Gastrocnemius medialis (tissue), 4 donors: ENCODE results near the gene SLC17A2. TPM values are rescaled to one million over a fixed set of nuclear protein-coding genes. Genes with fewer than 3 reads are reported as not detected.

ENCODE experiments used
- ATAC-seq, 2 donors: fragments of 150-250 bp; one replicate each; pipeline ENCODE4 v1.9.1; 2016
- DNase-seq, 2 donors: peaks; one replicate each; pipeline ENCODE4 v3.0.0-alpha.2; 2019
- H3K27ac ChIP-seq, 4 donors: fragments of 200-600 bp; sonication (generic); 1 replicate in 1 of 4; 2 replicates in 3 of 4; pipeline ENCODE4 v1.5.1; 2016 to 2018; ENCODE audit warnings: mild to moderate bottlenecking in 2 of 4, moderate library complexity in 1 of 4
- H3K27me3 ChIP-seq, 3 donors: fragments of 200-600 bp; sonication (generic) in 2 of 3; 1 replicate in 1 of 3; 2 replicates in 2 of 3; pipeline versions ENCODE4 v1.5.1 to v1.6.0; 2016 to 2019; ENCODE audit warnings: mild to moderate bottlenecking in 1 of 3, moderate library complexity in 1 of 3
- H3K36me3 ChIP-seq, 2 donors: fragments of 200-600 bp; sonication (generic) in 1 of 2; one replicate each; pipeline ENCODE4 v1.5.1; 2017 to 2018
- H3K4me1 ChIP-seq, 2 donors: fragments of 200-600 bp; sonication (generic) in 1 of 2; one replicate each; pipeline ENCODE4 v1.5.1; 2016 to 2017; ENCODE audit warnings: mild to moderate bottlenecking in 2 of 2
- H3K4me3 ChIP-seq, 4 donors: fragments of 200-600 bp; sonication (generic) in 3 of 4; 1 replicate in 1 of 4; 2 replicates in 3 of 4; pipeline ENCODE4 v1.5.1; 2016 to 2019; ENCODE audit warnings: mild to moderate bottlenecking in 2 of 4
- H3K9me3 ChIP-seq, 3 donors: fragments of 200-600 bp; sonication (generic) in 2 of 3; 1 replicate in 1 of 3; 2 replicates in 2 of 3; pipeline ENCODE4 v1.5.1; 2016 to 2019
- POLR2A ChIP-seq, 2 donors: fragments of 450-650 bp; IDR thresholded peaks; one replicate each; pipeline ENCODE4 v1.6.1; 2017; ENCODE audit warnings: antibody characterized with exemption in 2 of 2, mild to moderate bottlenecking in 2 of 2, moderate library complexity in 2 of 2
- in situ Hi-C, 4 donors: fragments of 200-750 bp; cut with MboI; loops; one replicate each; pipeline versions ENCODE4 v1.15.0 to v1.8.0; 2017; ENCODE audit warnings: low sequenced_read_pairs in 4 of 4
- intact Hi-C: fragments of 100-400 bp; cut with DNase I; formaldehyde crosslinking; loops from one replicate; pipeline ENCODE4 v1.15.1; 2023; ENCODE audit warnings: low total_unique reads
- total RNA-seq, 4 donors: library from RNA; depleted of rRNA; stranded (reverse); fragments of >200 nt; gene quantifications; one replicate each; pipeline versions ENCODE4 v1.1.0 to v1.2.3, GENCODE V29; 2016
- TF ChIP-seq, protein P1 (sequence below), 5 experiments: fragments of 450-650 bp in 3 of 5; fragments of 200-600 bp in 2 of 5; sonication (generic) in 2 of 5; IDR thresholded peaks in 4 of 5; conservative IDR thresholded peaks in 1 of 5; 1 replicate in 4 of 5; 2 replicates in 1 of 5; pipeline ENCODE4 v1.5.1; 2016 to 2019; ENCODE audit warnings: antibody characterized with exemption in 5 of 5, mild to moderate bottlenecking in 3 of 5, moderate library complexity in 3 of 5

Gene SLC17A2
- total RNA-seq, 4 donors from 2014 or later = 0.11 TPM; not detected in 3

DNA sequence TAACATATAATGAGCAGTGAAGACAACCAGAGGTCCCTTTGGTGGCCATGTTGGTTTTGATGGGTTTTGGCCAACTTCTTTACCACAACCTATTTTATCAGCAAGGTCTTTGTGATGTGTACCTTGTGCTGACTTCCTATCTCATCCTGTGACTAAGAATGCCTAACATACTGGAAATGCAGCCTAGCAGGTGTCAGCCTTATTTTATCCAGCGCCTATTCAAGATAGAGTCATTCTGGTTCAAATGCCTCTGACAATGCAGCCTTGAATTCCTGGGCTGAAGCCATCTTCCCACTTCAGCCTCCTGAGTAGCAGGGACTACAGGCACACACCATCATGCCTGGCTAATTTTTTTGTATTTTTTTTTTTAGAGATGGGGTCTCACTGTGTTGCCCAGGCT is 24.3 kb upstream of the SLC17A2 start:
- no peaks in the 10 kb centered on the region for H3K36me3 ChIP-seq
- intact Hi-C loops (no loop called here), in situ Hi-C loops (no loop called here)
- no peak overlapping the region for H3K27ac ChIP-seq
- H3K27me3 ChIP-seq = no peaks in the 10 kb centered on the region
- H3K4me1 ChIP-seq = no peaks in the 10 kb centered on the region
- no peak for ATAC-seq
- H3K4me3 ChIP-seq = no peak overlapping the region
- H3K9me3 ChIP-seq = no peaks in the 10 kb centered on the region
- no peak for TF ChIP-seq POLR2A (IDR thresholded peaks at IDR 0.05)
- TF ChIP-seq, protein P1, sequence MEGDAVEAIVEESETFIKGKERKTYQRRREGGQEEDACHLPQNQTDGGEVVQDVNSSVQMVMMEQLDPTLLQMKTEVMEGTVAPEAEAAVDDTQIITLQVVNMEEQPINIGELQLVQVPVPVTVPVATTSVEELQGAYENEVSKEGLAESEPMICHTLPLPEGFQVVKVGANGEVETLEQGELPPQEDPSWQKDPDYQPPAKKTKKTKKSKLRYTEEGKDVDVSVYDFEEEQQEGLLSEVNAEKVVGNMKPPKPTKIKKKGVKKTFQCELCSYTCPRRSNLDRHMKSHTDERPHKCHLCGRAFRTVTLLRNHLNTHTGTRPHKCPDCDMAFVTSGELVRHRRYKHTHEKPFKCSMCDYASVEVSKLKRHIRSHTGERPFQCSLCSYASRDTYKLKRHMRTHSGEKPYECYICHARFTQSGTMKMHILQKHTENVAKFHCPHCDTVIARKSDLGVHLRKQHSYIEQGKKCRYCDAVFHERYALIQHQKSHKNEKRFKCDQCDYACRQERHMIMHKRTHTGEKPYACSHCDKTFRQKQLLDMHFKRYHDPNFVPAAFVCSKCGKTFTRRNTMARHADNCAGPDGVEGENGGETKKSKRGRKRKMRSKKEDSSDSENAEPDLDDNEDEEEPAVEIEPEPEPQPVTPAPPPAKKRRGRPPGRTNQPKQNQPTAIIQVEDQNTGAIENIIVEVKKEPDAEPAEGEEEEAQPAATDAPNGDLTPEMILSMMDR (IDR thresholded peaks at IDR 0.05 in 4 of 5, conservative IDR thresholded peaks at IDR 0.05 in 1 of 5) = no peak
- no peak for DNase-seq

DNA sequence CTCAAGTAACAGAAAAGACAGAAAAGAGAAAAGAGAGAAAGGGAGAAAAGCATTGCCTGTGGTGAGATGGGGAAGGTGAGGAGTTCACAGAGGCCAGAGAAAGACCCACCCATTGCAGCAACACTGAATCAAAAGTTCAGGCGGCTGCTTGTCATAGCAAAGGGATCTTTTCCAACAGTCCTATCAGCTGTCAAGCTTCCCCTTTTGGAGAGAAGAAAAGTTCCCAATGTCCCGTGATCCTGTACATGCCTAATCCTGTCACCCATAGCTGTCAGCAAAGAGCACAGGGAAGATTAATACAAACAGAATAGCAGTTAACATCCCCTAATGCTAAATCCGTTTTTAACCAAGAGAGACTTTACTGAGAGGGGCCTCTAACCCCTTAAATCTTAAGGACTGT is 23.2 kb upstream of the SLC17A2 start:
- H3K27ac ChIP-seq = no peak overlapping the region
- intact Hi-C loops = no loop called here
- no peak for TF ChIP-seq POLR2A (IDR thresholded peaks at IDR 0.05)
- TF ChIP-seq, protein P1 (IDR thresholded peaks at IDR 0.05 in 4 of 5, conservative IDR thresholded peaks at IDR 0.05 in 1 of 5) = no peak
- no peaks in the 10 kb centered on the region for H3K9me3 ChIP-seq
- H3K4me1 ChIP-seq = no peaks in the 10 kb centered on the region
- ATAC-seq (no peak), DNase-seq (no peak)
- in situ Hi-C loops = no loop called here
- no peaks in the 10 kb centered on the region for H3K27me3 ChIP-seq
- no peak overlapping the region for H3K4me3 ChIP-seq
- H3K36me3 ChIP-seq = no peaks in the 10 kb centered on the region

DNA sequence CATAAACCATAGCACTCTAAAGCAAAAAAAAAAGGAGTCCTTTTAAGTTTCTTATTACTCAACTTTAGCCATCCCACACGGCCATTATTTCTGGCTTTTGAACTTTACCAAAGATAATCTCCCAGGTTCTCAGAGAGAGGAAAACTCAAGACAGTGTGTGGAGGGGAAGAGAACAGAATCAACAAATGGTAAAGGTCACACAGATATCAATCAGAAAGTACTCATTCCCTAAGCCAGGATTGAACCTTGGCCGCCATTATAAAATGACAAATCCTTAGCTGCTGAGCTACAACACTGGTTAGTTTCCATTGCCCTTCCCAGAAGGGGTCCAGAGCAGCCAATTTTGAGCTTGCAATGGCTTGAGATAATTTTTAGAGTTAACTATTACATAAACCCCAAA is 22.0 kb upstream of the SLC17A2 start:
- Histone ChIP-seq H3K27ac (no peak overlapping the region), H3K4me1 (no peaks in the 10 kb centered on the region), H3K4me3 (no peak overlapping the region), H3K36me3 (no peaks in the 10 kb centered on the region), H3K27me3 (no peaks in the 10 kb centered on the region), H3K9me3 (no peaks in the 10 kb centered on the region)
- ATAC-seq = no peak
- in situ Hi-C loops = no loop called here
- intact Hi-C loops = no loop called here
- no peak for TF ChIP-seq POLR2A (IDR thresholded peaks at IDR 0.05)
- TF ChIP-seq, protein P1 (IDR thresholded peaks at IDR 0.05 in 4 of 5, conservative IDR thresholded peaks at IDR 0.05 in 1 of 5) = no peak
- DNase-seq = no peak

DNA sequence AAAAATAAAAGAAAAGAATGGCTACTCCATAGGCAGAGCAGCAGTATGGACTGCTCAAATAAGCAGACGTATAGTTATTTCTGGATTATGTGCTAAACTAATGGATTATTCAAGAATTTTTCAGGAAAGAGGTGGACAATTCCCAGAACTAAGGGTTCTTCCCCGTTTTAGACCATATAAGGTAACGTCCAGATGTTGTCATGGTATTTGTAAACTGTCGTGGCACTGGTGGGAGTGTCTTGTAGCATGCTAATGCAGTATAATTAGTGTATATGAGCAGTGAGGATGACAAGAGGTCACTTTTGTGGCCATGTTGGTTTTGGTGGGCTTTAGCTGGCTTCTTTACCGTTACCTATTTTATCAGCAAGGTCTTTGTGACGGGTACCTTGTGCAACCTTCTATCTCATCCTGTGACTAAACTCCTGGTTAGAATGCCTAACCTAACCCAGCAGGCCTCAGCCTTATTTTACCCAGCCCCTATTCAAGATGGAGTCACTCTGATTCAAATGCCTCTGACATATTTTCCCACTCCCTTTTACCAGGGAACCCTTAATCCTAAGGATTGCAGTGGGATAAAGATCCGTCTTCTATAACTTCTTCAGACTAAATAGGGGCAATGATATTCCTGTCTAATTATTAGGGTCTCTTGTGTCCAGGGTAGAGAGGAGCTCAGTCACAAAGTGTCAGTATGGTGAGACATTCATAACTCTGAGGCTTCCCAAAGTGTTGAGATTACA is 21.0 kb upstream of the SLC17A2 start:
- Histone ChIP-seq H3K4me3 (no peak overlapping the region), H3K36me3 (no peaks in the 10 kb centered on the region), H3K9me3 (no peaks in the 10 kb centered on the region), H3K4me1 (no peaks in the 10 kb centered on the region), H3K27me3 (no peaks in the 10 kb centered on the region), H3K27ac (no peak overlapping the region)
- ATAC-seq (no peak), DNase-seq (no peak)
- intact Hi-C loops (no loop called here), in situ Hi-C loops (no loop called here)
- TF ChIP-seq POLR2A (IDR thresholded peaks at IDR 0.05) = no peak
- TF ChIP-seq, protein P1 (IDR thresholded peaks at IDR 0.05 in 4 of 5, conservative IDR thresholded peaks at IDR 0.05 in 1 of 5) = no peak

DNA sequence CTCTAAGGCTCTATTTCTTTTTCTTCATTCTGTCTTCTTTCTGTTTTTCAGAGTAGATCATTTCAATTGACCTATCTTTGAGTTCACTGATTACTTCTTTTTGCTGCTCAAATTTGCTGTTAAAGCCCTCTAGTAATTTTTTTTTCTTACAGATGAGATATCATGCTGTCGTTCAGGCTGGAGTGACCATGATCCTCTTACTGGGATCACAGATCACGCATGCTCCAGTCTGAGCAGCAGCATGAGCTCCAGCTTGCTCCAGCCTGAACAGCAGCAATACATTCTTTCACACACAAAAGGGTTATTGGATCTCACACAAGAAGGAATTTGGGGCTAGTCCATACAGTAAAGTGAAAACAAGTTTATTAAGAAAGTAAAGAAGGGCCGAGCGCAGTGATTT is 19.8 kb upstream of the SLC17A2 start:
- DNase-seq (no peak), ATAC-seq (no peak)

More for the DNA sequence above, 19.8 kb upstream of the SLC17A2 start:
- Histone ChIP-seq H3K27me3 (no peaks in the 10 kb centered on the region), H3K4me3 (no peak overlapping the region), H3K9me3 (no peaks in the 10 kb centered on the region), H3K4me1 (no peaks in the 10 kb centered on the region), H3K36me3 (no peaks in the 10 kb centered on the region), H3K27ac (no peak overlapping the region)
- TF ChIP-seq, protein P1 (IDR thresholded peaks at IDR 0.05 in 4 of 5, conservative IDR thresholded peaks at IDR 0.05 in 1 of 5) = no peak
- TF ChIP-seq POLR2A (IDR thresholded peaks at IDR 0.05) = no peak
- intact Hi-C loops = no loop called here
- in situ Hi-C loops = no loop called here
